Measurements from ENCODE around the gene TIMP3. TPM values are rescaled to one million over a fixed set of nuclear protein-coding genes. Genes with fewer than 3 reads are reported as not detected.

The TIMP3 gene
- total RNA-seq, 3 donors from 2014 or later: 269 to 1,246 (median 290) TPM

GRCh38 chr22:32877196-32877595 is 75.7 kb downstream of the TIMP3 start:
- no peaks in the 10 kb centered on the region for H3K27me3 ChIP-seq
- H3K4me1 ChIP-seq: no peaks in the 10 kb centered on the region
- no peak for TF ChIP-seq POLR2A (IDR thresholded peaks at IDR 0.05)
- no peak overlapping the region for H3K4me3 ChIP-seq
- H3K36me3 ChIP-seq: no peaks in the 10 kb centered on the region
- no peaks in the 10 kb centered on the region for H3K9me3 ChIP-seq
- intact Hi-C loops (cut with DNase I; ENCODE audit: low total_unique reads): no loop called here
- DNase-seq (ENCODE audit: low spot score in 2 of 2): no peak
- H3K27ac ChIP-seq: no peak overlapping the region

GRCh38 chr22:32879550-32879949 is 78.0 kb downstream of the TIMP3 start:
- no peaks in the 10 kb centered on the region for H3K27me3 ChIP-seq
- H3K9me3 ChIP-seq: no peaks in the 10 kb centered on the region
- no peak for TF ChIP-seq CTCF (IDR thresholded peaks at IDR 0.05)
- TF ChIP-seq POLR2AphosphoS5 (IDR thresholded peaks at IDR 0.05): no peak
- TF ChIP-seq POLR2A (IDR thresholded peaks at IDR 0.05): no peak
- H3K27ac ChIP-seq: no peak overlapping the region
- no peaks in the 10 kb centered on the region for H3K4me1 ChIP-seq
- no peak for DNase-seq (ENCODE audit: low spot score in 2 of 2)
- intact Hi-C loops (cut with DNase I; ENCODE audit: low total_unique reads): no loop called here
- H3K36me3 ChIP-seq: no peaks in the 10 kb centered on the region
- no peak overlapping the region for H3K4me3 ChIP-seq

- intact Hi-C loops (cut with DNase I; ENCODE audit: low total_unique reads): no loop called here
- Histone ChIP-seq H3K27me3 (no peaks in the 10 kb centered on the region), H3K9me3 (no peaks in the 10 kb centered on the region), H3K4me3 (no peak overlapping the region), H3K27ac (no peak overlapping the region), H3K4me1 (no peaks in the 10 kb centered on the region), H3K36me3 (no peaks in the 10 kb centered on the region)
- DNase-seq (ENCODE audit: low spot score in 2 of 2): no peak
- TF ChIP-seq POLR2A (IDR thresholded peaks at IDR 0.05) (no peak), CTCF (IDR thresholded peaks at IDR 0.05) (no peak), POLR2AphosphoS5 (IDR thresholded peaks at IDR 0.05) (no peak)
These were observed 78.6 kb downstream of the TIMP3 start for GRCh38 chr22:32880061-32880460.

GRCh38 chr22:32880505-32880892 is 79.0 kb downstream of the TIMP3 start:
- no peaks in the 10 kb centered on the region for H3K27me3 ChIP-seq
- no peak overlapping the region for H3K4me3 ChIP-seq
- no peak for DNase-seq (ENCODE audit: low spot score in 2 of 2)
- no peaks in the 10 kb centered on the region for H3K4me1 ChIP-seq
- H3K36me3 ChIP-seq: no peaks in the 10 kb centered on the region
- TF ChIP-seq CTCF (IDR thresholded peaks at IDR 0.05): no peak
- TF ChIP-seq POLR2AphosphoS5 (IDR thresholded peaks at IDR 0.05): no peak
- TF ChIP-seq POLR2A (IDR thresholded peaks at IDR 0.05): no peak
- intact Hi-C loops (cut with DNase I; ENCODE audit: low total_unique reads): no loop called here
- H3K9me3 ChIP-seq: no peaks in the 10 kb centered on the region
- no peak overlapping the region for H3K27ac ChIP-seq

GRCh38 chr22:32880893-32881596 is 79.5 kb downstream of the TIMP3 start:
- H3K4me1 ChIP-seq: no peaks in the 10 kb centered on the region
- no peaks in the 10 kb centered on the region for H3K36me3 ChIP-seq
- no peaks in the 10 kb centered on the region for H3K9me3 ChIP-seq
- intact Hi-C loops (cut with DNase I; ENCODE audit: low total_unique reads): no loop called here
- DNase-seq (ENCODE audit: low spot score in 2 of 2): no peak
- no peak overlapping the region for H3K27ac ChIP-seq
- H3K27me3 ChIP-seq: no peaks in the 10 kb centered on the region
- H3K4me3 ChIP-seq: no peak overlapping the region
- TF ChIP-seq POLR2AphosphoS5 (IDR thresholded peaks at IDR 0.05): no peak
- TF ChIP-seq CTCF (IDR thresholded peaks at IDR 0.05): no peak
- TF ChIP-seq POLR2A (IDR thresholded peaks at IDR 0.05): no peak

Measured in breast epithelium (tissue), 4 donors.